ENCODE measurements around the gene SLC24A5.

Gene SLC24A5

GRCh38 chr15:48120745-48121144 lies at the start of gene SLC24A5:
Gene SLC24A5 (plus strand): TSS chr15:48120990. CDS start chr15:48121045, 55 bp downstream.
- no peak for DNase-seq

- no peak for DNase-seq
Observed at GRCh38 chr15:48072941-48073340, 47.8 kb upstream of the SLC24A5 start.

GRCh38 chr15:48073881-48074280 lies 46.9 kb upstream of the SLC24A5 start:
- DNase-seq: no peak

GRCh38 chr15:48076454-48076853 lies 44.3 kb upstream of the SLC24A5 start:
- DNase-seq: no peak

GRCh38 chr15:48077616-48078184 lies 43.1 kb upstream of the SLC24A5 start:
- DNase-seq: no peak

GRCh38 chr15:48084759-48085590 lies 35.8 kb upstream of the SLC24A5 start:
- DNase-seq: no peak

- DNase-seq: no peak
Observed at GRCh38 chr15:48085591-48085930, 35.2 kb upstream of the SLC24A5 start.

- DNase-seq: no peak
Observed at GRCh38 chr15:48086133-48086532, 34.7 kb upstream of the SLC24A5 start.

GRCh38 chr15:48086576-48086975 lies 34.2 kb upstream of the SLC24A5 start:
- DNase-seq: no peak

- no peak for DNase-seq
Observed at GRCh38 chr15:48087844-48088243, 32.9 kb upstream of the SLC24A5 start.

GRCh38 chr15:48089702-48090101 lies 31.1 kb upstream of the SLC24A5 start:
- no peak for DNase-seq

GRCh38 chr15:48090115-48090514 lies 30.7 kb upstream of the SLC24A5 start:
- no peak for DNase-seq

GRCh38 chr15:48090666-48091065 lies 30.1 kb upstream of the SLC24A5 start:
- DNase-seq: no peak

- no peak for DNase-seq
Observed at GRCh38 chr15:48091522-48091921, 29.3 kb upstream of the SLC24A5 start.

GRCh38 chr15:48096355-48096786 lies 24.4 kb upstream of the SLC24A5 start:
- no peak for DNase-seq

GRCh38 chr15:48096813-48097212 lies 24.0 kb upstream of the SLC24A5 start:
- DNase-seq: no peak

- DNase-seq: no peak
Observed at GRCh38 chr15:48097264-48097663, 23.5 kb upstream of the SLC24A5 start.

- DNase-seq: no peak
Observed at GRCh38 chr15:48101376-48101961, 19.3 kb upstream of the SLC24A5 start.

- DNase-seq: no peak
Observed at GRCh38 chr15:48102167-48102566, 18.6 kb upstream of the SLC24A5 start.

GRCh38 chr15:48103647-48104046 lies 17.1 kb upstream of the SLC24A5 start:
- no peak for DNase-seq

GRCh38 chr15:48105936-48106335 lies 14.9 kb upstream of the SLC24A5 start:
- DNase-seq: no peak

GRCh38 chr15:48109212-48109611 lies 11.6 kb upstream of the SLC24A5 start:
- DNase-seq: no peak

- DNase-seq: no peak
Observed at GRCh38 chr15:48109856-48110531, 10.8 kb upstream of the SLC24A5 start.

- no peak for DNase-seq
Observed at GRCh38 chr15:48112242-48112641, 8.5 kb upstream of the SLC24A5 start.
